WTC11 (cell line): ENCODE data around the gene PTGER2. TPM values are rescaled to one million over a fixed set of nuclear protein-coding genes. Genes with fewer than 3 reads are reported as not detected.

ENCODE experiments used
- ATAC-seq: fragments of 200-7000 bp; cut with Tn5 transposase; 2 replicates; pipeline ENCODE4 v1.10.0; 2021; ENCODE audit warnings: mild to moderate bottlenecking, moderate library complexity
- CTCF ChIA-PET: fragments of 300-600 bp; sonication (Branson Sonifier 250); formaldehyde crosslinking; loops from one replicate; lab custom pipeline; 2021; ENCODE audit warnings: antibody characterized with exemption; lab: Charles Lee
- POLR2A ChIA-PET: fragments of 350-600 bp; sonication (Branson Sonifier 250); formaldehyde crosslinking; loops from one replicate; lab custom pipeline; 2021; ENCODE audit warnings: antibody characterized with exemption; lab: Charles Lee
- DNase-seq: peaks from one replicate; pipeline ENCODE4 v3.0.0; 2021; ENCODE audit warnings: low spot score
- H3K27ac Mint-ChIP-seq: 2 replicates; pipeline ENCODE4 v1.8.0; 2021; ENCODE audit warnings: mixed read lengths
- H3K27me3 Mint-ChIP-seq: 2 replicates; pipeline ENCODE4 v1.8.0; 2021; ENCODE audit warnings: low read depth, mild to moderate bottlenecking, moderate library complexity, mixed read lengths
- H3K36me3 Mint-ChIP-seq: 2 replicates; pipeline ENCODE4 v1.8.0; 2021; ENCODE audit warnings: mixed read lengths
- H3K4me1 Mint-ChIP-seq: 2 replicates; pipeline ENCODE4 v1.8.0; 2022; ENCODE audit warnings: mixed read lengths
- H3K4me3 Mint-ChIP-seq: 2 replicates; pipeline ENCODE4 v1.8.0; 2021; ENCODE audit warnings: mild to moderate bottlenecking, moderate library complexity, mixed read lengths
- H3K9me3 Mint-ChIP-seq: 2 replicates; pipeline ENCODE4 v1.8.0; 2021; ENCODE audit warnings: mixed read lengths
- CBFB ChIP-seq: sonication (generic); formaldehyde crosslinking; IDR thresholded peaks from 2 replicates; pipeline ENCODE4 v1.8.1; 2022; ENCODE audit warnings: mild to moderate bottlenecking, low read depth, missing genetic modification reagents
- CREB1 ChIP-seq: sonication (generic); formaldehyde crosslinking; IDR thresholded peaks from 2 replicates; pipeline ENCODE4 v1.8.0; 2023; ENCODE audit warnings: mild to moderate bottlenecking, missing genetic modification reagents
- ETV6 ChIP-seq: sonication (generic); formaldehyde crosslinking; IDR thresholded peaks from 2 replicates; pipeline ENCODE4 v1.8.1; 2022; ENCODE audit warnings: mild to moderate bottlenecking, missing genetic modification reagents
- FOXP1 ChIP-seq: sonication (generic); formaldehyde crosslinking; IDR thresholded peaks from 2 replicates; pipeline ENCODE4 v1.8.0; 2022; ENCODE audit warnings: missing genetic modification reagents, mild to moderate bottlenecking, moderate library complexity, borderline replicate concordance
- GABPB1 ChIP-seq: sonication (generic); formaldehyde crosslinking; IDR thresholded peaks from 2 replicates; pipeline ENCODE4 v1.8.1; 2023; ENCODE audit warnings: mild to moderate bottlenecking, missing genetic modification reagents
- HMGA2 ChIP-seq: fragments of 250-450 bp; sonication (Bioruptor Pico); IDR thresholded peaks from 2 replicates; pipeline ENCODE4 v1.4.0; 2021; ENCODE audit warnings: mild to moderate bottlenecking, moderate library complexity
- KAT7 ChIP-seq: sonication (generic); formaldehyde crosslinking; IDR thresholded peaks from 2 replicates; pipeline ENCODE4 v1.8.1; 2023; ENCODE audit warnings: missing genetic modification reagents, mild to moderate bottlenecking, borderline replicate concordance
- MXD4 ChIP-seq: fragments of 250-450 bp; sonication (Bioruptor Pico); IDR thresholded peaks from 2 replicates; pipeline ENCODE4 v1.8.0; 2021; ENCODE audit warnings: mild to moderate bottlenecking, moderate library complexity, borderline replicate concordance
- NFE2L1 ChIP-seq: sonication (generic); formaldehyde crosslinking; IDR thresholded peaks from 2 replicates; pipeline ENCODE4 v1.8.1; 2023; ENCODE audit warnings: missing genetic modification reagents
- NFYB ChIP-seq: sonication (generic); formaldehyde crosslinking; conservative IDR thresholded peaks from 2 replicates; pipeline ENCODE4 v1.8.0; 2022; ENCODE audit warnings: low read depth, missing genetic modification reagents
- RORB ChIP-seq: fragments of 250-450 bp; sonication (Bioruptor Pico); IDR thresholded peaks from 2 replicates; pipeline ENCODE4 v1.9.0; 2021; ENCODE audit warnings: mild to moderate bottlenecking
- SMAD3 ChIP-seq: sonication (generic); formaldehyde crosslinking; IDR thresholded peaks from 2 replicates; pipeline ENCODE4 v1.8.0; 2022; ENCODE audit warnings: missing genetic modification reagents, mild to moderate bottlenecking, borderline replicate concordance
- SP1 ChIP-seq: sonication (generic); formaldehyde crosslinking; conservative IDR thresholded peaks from 2 replicates; pipeline ENCODE4 v1.8.1; 2022; ENCODE audit warnings: missing genetic modification reagents
- TCF7 ChIP-seq: sonication (generic); formaldehyde crosslinking; IDR thresholded peaks from 2 replicates; pipeline ENCODE4 v1.8.0; 2022; ENCODE audit warnings: mild to moderate bottlenecking, low read depth, missing genetic modification reagents, moderate library complexity
- TEAD1 ChIP-seq: sonication (generic); formaldehyde crosslinking; IDR thresholded peaks from 2 replicates; pipeline ENCODE4 v1.8.0; 2022; ENCODE audit warnings: mild to moderate bottlenecking, missing genetic modification reagents
- ZBTB21 ChIP-seq: sonication (generic); formaldehyde crosslinking; IDR thresholded peaks from 2 replicates; pipeline ENCODE4 v1.8.1; 2023; ENCODE audit warnings: mild to moderate bottlenecking, missing genetic modification reagents, borderline replicate concordance
- ZNF138 ChIP-seq: sonication (generic); formaldehyde crosslinking; conservative IDR thresholded peaks from 2 replicates; pipeline ENCODE4 v1.8.1; 2022; ENCODE audit warnings: mild to moderate bottlenecking, moderate library complexity, missing genetic modification reagents
- ZNF219 ChIP-seq: sonication (generic); formaldehyde crosslinking; IDR thresholded peaks from 2 replicates; pipeline ENCODE4 v1.8.0; 2023; ENCODE audit warnings: missing genetic modification reagents, mild to moderate bottlenecking, borderline replicate concordance
- ZNF317 ChIP-seq: sonication (generic); formaldehyde crosslinking; IDR thresholded peaks from 2 replicates; pipeline ENCODE4 v1.8.1; 2023; ENCODE audit warnings: low read depth, mild to moderate bottlenecking, moderate library complexity, missing genetic modification reagents, borderline replicate concordance
- total RNA-seq: library from RNA; stranded (reverse); gene quantifications from 3 replicates; pipeline ENCODE4 v1.2.3, GENCODE V29; 2021
- TF ChIP-seq, protein P1 (sequence below): sonication (generic); formaldehyde crosslinking; IDR thresholded peaks from 2 replicates; pipeline ENCODE4 v1.8.1; 2022; ENCODE audit warnings: mild to moderate bottlenecking, missing genetic modification reagents, moderate library complexity, borderline replicate concordance
- TF ChIP-seq, protein P2 (sequence below): sonication (generic); formaldehyde crosslinking; IDR thresholded peaks from 2 replicates; pipeline ENCODE4 v1.8.0; 2023; ENCODE audit warnings: missing genetic modification reagents
- TF ChIP-seq, protein P3 (sequence below): fragments of 250-450 bp; sonication (Bioruptor Pico); IDR thresholded peaks from 2 replicates; pipeline ENCODE4 v1.8.0; 2021; ENCODE audit warnings: mild to moderate bottlenecking
- TF ChIP-seq, protein P4 (sequence below): sonication (generic); formaldehyde crosslinking; IDR thresholded peaks from 2 replicates; pipeline ENCODE4 v1.8.1; 2023; ENCODE audit warnings: mild to moderate bottlenecking, missing genetic modification reagents, moderate library complexity
- TF ChIP-seq, protein P5 (sequence below): sonication (generic); formaldehyde crosslinking; IDR thresholded peaks from 2 replicates; pipeline ENCODE4 v1.8.0; 2023; ENCODE audit warnings: mild to moderate bottlenecking, missing genetic modification reagents

The PTGER2 gene
- total RNA-seq, 1 experiment from 2014 or later = 0.92 TPM

DNA sequence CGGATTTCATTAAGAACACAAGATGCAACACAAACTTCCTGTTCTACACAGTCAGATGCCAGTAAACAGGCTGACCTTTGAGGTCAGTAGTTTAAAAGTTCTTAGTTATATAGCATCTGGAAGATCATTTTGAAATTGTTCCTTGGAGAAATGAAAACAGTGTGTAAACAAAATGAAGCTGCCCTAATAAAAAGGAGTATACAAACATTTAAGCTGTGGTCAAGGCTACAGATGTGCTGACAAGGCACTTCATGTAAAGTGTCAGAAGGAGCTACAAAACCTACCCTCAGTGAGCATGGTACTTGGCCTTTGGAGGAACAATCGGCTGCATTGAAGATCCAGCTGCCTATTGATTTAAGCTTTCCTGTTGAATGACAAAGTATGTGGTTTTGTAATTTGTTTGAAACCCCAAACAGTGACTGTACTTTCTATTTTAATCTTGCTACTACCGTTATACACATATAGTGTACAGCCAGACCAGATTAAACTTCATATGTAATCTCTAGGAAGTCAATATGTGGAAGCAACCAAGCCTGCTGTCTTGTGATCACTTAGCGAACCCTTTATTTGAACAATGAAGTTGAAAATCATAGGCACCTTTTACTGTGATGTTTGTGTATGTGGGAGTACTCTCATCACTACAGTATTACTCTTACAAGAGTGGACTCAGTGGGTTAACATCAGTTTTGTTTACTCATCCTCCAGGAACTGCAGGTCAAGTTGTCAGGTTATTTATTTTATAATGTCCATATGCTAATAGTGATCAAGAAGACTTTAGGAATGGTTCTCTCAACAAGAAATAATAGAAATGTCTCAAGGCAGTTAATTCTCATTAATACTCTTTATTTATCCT is 13.5 kb downstream of the PTGER2 start:
- peaks cover 15% of the 10 kb centered on the region for H3K36me3 Mint-ChIP-seq
- peaks cover 5% of the 10 kb centered on the region; the same call in 1 of the 2 replicates for H3K4me1 Mint-ChIP-seq
- DNase-seq = no peak
- POLR2A ChIA-PET = no interaction called here
- H3K27me3 Mint-ChIP-seq = no peaks in the 10 kb centered on the region
- CTCF ChIA-PET = no interaction called here
- peaks cover 23% of the 10 kb centered on the region for H3K9me3 Mint-ChIP-seq
- TF ChIP-seq ETV6 (no peak), RORB (CRISPR knock-in tag) (no peak), NFE2L1 (CRISPR knock-in tag) (no peak), TCF7 (no peak), FOXP1 (no peak), SMAD3 (CRISPR knock-in tag) (no peak), NFYB (CRISPR knock-in tag) (no peak), GABPB1 (CRISPR knock-in tag) (no peak), SP1 (CRISPR knock-in tag) (no peak), KAT7 (no peak), ZNF317 (no peak)
- TF ChIP-seq, protein P1, sequence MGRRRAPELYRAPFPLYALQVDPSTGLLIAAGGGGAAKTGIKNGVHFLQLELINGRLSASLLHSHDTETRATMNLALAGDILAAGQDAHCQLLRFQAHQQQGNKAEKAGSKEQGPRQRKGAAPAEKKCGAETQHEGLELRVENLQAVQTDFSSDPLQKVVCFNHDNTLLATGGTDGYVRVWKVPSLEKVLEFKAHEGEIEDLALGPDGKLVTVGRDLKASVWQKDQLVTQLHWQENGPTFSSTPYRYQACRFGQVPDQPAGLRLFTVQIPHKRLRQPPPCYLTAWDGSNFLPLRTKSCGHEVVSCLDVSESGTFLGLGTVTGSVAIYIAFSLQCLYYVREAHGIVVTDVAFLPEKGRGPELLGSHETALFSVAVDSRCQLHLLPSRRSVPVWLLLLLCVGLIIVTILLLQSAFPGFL (CRISPR knock-in tag) = no peak
- TF ChIP-seq, protein P2, sequence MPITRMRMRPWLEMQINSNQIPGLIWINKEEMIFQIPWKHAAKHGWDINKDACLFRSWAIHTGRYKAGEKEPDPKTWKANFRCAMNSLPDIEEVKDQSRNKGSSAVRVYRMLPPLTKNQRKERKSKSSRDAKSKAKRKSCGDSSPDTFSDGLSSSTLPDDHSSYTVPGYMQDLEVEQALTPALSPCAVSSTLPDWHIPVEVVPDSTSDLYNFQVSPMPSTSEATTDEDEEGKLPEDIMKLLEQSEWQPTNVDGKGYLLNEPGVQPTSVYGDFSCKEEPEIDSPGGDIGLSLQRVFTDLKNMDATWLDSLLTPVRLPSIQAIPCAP (CRISPR knock-in tag) = no peak
- TF ChIP-seq, all 79 proteins: peak for 0
- Mint-ChIP-seq H3K4me3 (no peak overlapping the region), H3K27ac (no peak overlapping the region)
- ATAC-seq = no peak

DNA sequence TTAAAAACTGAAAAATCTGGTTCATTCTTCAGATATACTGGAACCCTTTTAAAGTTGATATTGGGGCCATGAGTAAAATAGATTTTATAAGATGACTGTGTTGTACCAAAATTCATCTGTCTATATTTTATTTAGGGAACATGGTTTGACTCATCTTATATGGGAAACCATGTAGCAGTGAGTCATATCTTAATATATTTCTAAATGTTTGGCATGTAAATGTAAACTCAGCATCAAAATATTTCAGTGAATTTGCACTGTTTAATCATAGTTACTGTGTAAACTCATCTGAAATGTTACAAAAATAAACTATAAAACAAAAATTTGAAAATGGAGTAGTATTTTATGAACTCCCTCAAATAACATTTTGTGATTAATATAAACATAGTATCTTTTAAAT is 14.2 kb downstream of the PTGER2 start:
- POLR2A ChIA-PET = no interaction called here
- H3K36me3 Mint-ChIP-seq = peaks cover 8% of the 10 kb centered on the region
- ATAC-seq (no peak), DNase-seq (no peak)
- H3K9me3 Mint-ChIP-seq = peaks cover 16% of the 10 kb centered on the region
- no peak overlapping the region for H3K4me3 Mint-ChIP-seq
- H3K27ac Mint-ChIP-seq = no peak overlapping the region
- no peaks in the 10 kb centered on the region for H3K27me3 Mint-ChIP-seq
- H3K4me1 Mint-ChIP-seq = peaks cover 5% of the 10 kb centered on the region; the same call in 1 of the 2 replicates
- CTCF ChIA-PET = no interaction called here
- TF ChIP-seq ZNF138 (CRISPR knock-in tag) = no peak
- no peak for TF ChIP-seq ZNF219 (CRISPR knock-in tag)
- TF ChIP-seq, protein P3, sequence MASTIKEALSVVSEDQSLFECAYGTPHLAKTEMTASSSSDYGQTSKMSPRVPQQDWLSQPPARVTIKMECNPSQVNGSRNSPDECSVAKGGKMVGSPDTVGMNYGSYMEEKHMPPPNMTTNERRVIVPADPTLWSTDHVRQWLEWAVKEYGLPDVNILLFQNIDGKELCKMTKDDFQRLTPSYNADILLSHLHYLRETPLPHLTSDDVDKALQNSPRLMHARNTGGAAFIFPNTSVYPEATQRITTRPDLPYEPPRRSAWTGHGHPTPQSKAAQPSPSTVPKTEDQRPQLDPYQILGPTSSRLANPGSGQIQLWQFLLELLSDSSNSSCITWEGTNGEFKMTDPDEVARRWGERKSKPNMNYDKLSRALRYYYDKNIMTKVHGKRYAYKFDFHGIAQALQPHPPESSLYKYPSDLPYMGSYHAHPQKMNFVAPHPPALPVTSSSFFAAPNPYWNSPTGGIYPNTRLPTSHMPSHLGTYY (CRISPR knock-in tag) = no peak
- TF ChIP-seq, protein P4, sequence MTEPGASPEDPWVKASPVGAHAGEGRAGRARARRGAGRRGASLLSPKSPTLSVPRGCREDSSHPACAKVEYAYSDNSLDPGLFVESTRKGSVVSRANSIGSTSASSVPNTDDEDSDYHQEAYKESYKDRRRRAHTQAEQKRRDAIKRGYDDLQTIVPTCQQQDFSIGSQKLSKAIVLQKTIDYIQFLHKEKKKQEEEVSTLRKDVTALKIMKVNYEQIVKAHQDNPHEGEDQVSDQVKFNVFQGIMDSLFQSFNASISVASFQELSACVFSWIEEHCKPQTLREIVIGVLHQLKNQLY (CRISPR knock-in tag) = no peak
- no peak for TF ChIP-seq ZBTB21 (CRISPR knock-in tag)
- TF ChIP-seq SP1 (CRISPR knock-in tag) = no peak
- no peak for TF ChIP-seq MXD4 (CRISPR knock-in tag)
- TF ChIP-seq CREB1 (CRISPR knock-in tag) = no peak
- no peak for TF ChIP-seq CBFB
- TF ChIP-seq, protein P2 (CRISPR knock-in tag) = no peak
- no peak for TF ChIP-seq HMGA2 (CRISPR knock-in tag)
- TF ChIP-seq RORB (CRISPR knock-in tag) = no peak
- TF ChIP-seq TEAD1 = no peak
- TF ChIP-seq, protein P5, sequence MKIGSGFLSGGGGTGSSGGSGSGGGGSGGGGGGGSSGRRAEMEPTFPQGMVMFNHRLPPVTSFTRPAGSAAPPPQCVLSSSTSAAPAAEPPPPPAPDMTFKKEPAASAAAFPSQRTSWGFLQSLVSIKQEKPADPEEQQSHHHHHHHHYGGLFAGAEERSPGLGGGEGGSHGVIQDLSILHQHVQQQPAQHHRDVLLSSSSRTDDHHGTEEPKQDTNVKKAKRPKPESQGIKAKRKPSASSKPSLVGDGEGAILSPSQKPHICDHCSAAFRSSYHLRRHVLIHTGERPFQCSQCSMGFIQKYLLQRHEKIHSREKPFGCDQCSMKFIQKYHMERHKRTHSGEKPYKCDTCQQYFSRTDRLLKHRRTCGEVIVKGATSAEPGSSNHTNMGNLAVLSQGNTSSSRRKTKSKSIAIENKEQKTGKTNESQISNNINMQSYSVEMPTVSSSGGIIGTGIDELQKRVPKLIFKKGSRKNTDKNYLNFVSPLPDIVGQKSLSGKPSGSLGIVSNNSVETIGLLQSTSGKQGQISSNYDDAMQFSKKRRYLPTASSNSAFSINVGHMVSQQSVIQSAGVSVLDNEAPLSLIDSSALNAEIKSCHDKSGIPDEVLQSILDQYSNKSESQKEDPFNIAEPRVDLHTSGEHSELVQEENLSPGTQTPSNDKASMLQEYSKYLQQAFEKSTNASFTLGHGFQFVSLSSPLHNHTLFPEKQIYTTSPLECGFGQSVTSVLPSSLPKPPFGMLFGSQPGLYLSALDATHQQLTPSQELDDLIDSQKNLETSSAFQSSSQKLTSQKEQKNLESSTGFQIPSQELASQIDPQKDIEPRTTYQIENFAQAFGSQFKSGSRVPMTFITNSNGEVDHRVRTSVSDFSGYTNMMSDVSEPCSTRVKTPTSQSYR (CRISPR knock-in tag) = no peak
- no peak for TF ChIP-seq TCF7
